NCI-H146 treated with DMSO at 0.1 percent for 48 hours (cell line): ENCODE data around the gene SLC44A1.

Source experiments
- DNase-seq: peaks from one replicate; lab custom pipeline; 2025; ENCODE audit not compliant: unreplicated experiment; lab: John Stamatoyannopoulos, UW

Gene SLC44A1

GRCh38 chr9:105244003-105244733, at the start of gene SLC44A1:
Gene SLC44A1 (plus strand): TSS chr9:105244651. CDS start chr9:105244869, 218 bp downstream.
- peak; percentile 73 for DNase-seq

DNA sequence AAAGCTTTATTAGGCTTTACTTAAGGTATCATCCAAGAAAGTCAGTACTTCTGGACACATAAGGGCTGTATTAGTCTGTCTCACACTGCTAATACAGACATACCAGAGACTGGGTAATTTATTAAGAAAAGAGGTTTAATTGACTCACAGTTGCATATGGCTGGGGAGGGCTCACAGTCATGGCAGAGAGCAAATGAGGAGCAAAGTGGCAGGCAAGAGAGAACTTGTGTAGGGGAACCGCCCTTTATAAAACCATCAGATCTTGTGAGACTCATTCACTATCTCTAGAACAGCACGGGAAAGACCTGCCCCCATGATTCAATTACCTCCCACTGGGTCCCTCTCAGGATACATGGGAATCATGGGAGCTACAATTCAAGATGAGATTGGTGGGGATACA, 49.2 kb upstream of the SLC44A1 start:
- no peak for DNase-seq

DNA sequence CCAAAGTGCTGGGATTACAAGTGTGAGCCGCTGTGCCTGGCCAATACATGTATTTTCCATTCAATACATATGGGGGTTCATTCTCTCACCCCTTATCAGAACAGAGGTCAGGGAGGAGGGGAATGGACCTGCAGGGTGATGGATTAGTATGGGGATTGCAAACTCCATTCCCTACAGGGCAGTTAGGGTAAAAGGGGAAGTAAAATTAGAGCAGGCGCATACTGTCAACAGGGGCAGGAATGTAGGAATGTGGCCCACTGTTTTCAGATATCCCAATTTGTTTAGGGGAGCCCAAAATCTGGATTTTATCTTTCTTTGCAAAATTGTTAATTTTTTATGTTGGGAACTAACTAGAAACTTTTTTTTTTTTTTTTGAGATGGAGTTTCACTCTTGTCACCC, 46.4 kb upstream of the SLC44A1 start:
- no peak for DNase-seq

GRCh38 chr9:105198865-105199264, 45.6 kb upstream of the SLC44A1 start:
- DNase-seq, result no peak

DNA sequence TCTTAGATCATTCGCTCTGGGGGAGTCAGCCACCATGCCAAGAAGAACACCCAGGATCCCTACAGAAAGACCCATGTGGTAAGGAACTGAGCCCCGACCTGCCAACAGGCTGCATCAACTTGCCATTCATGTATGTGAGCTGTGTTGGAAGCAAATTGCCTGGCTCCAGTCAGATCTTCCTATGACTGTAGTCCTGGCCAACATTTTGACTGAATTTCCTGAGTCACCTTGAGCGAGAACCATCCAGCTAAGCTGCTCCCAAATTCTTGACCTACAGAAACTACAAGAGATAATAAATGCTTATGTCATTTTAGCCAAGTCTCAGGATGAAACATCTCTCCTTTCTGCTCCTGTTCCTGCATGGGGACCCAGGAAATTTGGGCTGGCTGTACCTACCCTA, 40.0 kb upstream of the SLC44A1 start:
- no peak for DNase-seq

DNA sequence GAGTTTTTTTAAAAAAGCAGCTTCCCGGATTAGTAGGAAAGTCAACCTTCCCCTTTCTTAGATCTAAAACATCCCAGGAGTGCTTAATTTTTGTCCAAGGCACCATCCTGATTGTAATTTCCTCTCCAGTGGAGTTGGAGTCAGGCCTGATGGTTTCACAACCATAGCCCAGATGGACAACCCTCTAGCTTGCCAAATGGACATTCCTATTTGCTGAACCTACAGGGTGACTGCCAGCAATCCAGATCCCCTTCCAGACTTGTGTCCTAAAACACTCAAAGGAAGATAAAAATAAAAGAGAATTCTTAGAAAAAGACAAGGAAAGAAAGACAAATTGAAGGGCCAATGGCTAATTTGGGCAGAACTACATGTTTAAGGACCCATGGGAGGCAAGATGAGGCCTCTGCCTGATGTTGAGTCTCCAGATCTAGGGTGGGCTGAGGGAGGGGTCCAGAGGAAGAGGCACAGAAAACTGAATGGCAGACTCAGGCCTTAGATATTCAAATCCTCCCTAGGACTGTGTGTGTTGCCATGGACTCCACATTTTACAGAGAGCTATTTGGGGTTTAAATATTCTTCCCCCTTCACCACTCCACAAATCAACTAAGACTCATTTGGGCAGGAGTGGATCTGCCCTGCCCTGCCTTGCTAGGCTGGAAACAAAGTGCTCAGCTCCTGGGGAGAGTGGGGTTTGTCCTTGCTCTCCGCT, 38.5 kb upstream of the SLC44A1 start:
- no peak for DNase-seq

- DNase-seq, result no peak
Observed at GRCh38 chr9:105206496-105206820, 38.0 kb upstream of the SLC44A1 start.

DNA sequence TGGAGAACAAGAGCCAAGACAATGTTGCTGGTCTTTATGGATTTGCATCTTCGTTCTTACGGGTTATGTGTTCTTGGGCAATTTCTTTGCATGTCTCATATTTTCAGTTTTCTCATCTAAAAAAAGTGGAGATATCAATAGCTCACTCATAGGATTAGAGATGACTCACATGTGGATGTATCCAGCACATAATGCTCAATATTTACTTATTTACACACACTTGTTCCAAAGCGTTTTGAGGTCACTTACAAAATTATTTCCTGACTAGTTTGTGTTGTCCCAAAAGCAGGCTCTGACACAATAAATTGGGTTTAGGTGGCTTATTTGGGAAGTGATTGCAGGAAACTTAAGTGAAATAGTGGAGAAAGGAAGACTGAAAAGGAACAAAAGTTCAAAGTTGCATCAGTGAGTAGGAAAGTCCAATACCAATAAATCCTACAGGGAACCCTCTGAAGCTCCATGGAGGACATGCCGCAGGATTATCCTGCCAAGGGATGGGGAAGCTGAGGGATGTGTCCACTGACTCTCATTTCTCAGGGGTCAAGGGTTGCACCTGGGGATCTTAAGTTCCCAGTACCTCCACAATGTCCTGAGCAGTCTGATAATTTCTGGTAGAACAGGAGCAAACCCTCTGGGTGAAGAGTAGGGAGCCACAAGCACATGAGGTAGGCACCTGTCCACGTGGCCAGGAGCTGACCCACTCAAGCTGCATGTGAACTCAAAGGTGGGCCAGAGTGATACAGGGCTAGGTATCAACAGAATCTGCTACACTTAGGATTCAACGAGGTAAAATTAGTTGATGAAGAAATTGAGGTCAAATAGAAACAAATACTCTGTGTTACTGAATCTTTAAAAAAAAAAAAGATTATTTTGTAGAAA, 37.4 kb upstream of the SLC44A1 start:
- no peak for DNase-seq

GRCh38 chr9:105216440-105217178, 27.8 kb upstream of the SLC44A1 start:
- DNase-seq, result no peak

DNA sequence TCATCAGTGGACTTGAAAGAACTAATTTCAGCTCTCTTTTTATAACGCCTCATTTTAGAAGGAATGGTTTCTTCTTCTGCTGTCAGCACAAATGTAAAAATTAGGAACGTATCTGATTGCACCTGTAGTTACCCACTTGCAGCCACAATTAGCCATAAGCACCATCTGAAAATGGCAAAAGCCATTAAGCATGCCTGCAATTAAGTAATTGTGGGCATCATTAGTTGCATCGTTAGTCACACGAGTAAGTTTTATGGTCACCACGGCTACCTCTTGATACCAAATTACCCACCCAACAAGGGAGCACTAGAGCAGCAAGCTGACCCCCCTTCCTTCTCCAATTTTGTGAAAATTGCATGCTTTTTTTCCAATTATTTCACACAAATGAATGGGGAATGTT, 25.8 kb upstream of the SLC44A1 start:
- no peak for DNase-seq

DNA sequence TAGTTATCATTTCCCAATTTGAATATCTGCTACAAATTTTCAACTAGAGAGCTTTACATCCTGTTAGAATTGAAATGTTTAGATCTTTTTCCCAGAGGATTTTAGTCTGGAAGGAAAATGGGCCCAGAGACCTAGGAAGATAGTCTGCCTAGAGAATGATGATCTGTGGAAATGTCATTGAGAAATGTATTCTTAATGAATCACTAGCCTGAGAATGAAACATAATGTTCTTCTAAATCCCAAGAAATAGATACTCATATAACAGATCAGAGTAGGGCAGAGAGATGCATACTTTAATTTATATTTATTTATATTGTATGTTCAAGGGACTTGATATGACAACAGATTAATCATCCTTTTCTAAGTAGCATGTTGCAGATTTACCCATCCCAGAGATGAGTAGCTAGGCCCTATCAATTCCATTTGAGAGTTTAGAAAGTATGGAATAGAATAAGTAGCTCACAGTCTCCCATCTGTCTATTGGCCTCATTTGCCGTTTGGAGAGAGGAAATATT, 25.1 kb upstream of the SLC44A1 start:
- DNase-seq, result no peak

- DNase-seq, result no peak
Observed at GRCh38 chr9:105220451-105220850, 24.0 kb upstream of the SLC44A1 start.

DNA sequence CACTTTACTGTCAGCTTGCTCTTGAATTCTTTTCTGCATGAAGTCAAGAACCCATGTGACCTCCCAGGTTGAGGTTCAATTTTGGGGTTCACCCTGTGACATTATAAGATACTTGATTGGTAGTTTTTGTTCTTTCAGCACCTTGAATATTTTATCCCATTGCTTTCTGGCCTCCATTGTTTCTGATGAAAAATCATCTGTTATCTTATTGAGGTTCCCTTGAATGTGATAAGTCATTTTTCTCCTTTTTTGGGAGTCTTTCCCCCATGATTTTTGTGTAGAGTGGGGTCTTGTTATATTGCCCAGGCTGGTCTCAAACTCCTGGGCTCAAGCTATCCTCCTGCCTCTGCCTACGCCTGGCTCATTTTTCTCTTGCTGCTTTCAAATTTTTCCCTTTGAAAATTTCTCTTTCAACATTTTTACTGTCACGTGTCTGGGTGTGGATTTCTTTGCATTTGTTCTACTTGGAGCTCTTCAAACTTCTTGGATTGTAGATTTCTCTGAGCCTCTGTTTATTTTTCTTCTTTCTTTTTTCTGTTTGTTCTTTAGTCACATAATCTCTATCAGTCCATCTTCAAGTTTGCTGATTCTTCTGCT, 20.8 kb upstream of the SLC44A1 start:
- no peak for DNase-seq

GRCh38 chr9:105226055-105226454, 18.4 kb upstream of the SLC44A1 start:
- no peak for DNase-seq

- DNase-seq, result no peak
Observed at GRCh38 chr9:105232207-105232606, 12.2 kb upstream of the SLC44A1 start.

DNA sequence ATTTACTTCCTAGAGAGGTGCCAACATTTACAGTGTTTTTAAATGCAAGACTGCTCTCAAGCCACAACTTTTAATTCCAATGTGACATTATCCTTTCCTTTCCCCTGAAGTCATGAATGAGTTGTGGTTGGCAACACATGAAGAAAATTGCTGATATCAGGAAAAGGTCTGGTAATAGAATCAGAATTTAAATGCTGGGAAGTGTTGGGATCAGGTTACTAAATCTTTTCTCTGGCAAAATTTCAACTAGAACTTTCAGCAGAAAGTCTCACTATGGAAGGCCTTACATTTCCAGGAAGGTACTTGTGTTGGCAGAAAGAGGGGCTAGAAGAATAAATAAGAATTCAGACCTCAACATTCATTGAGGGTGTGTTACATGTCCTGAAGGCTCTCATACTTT, 10.6 kb upstream of the SLC44A1 start:
- no peak for DNase-seq

GRCh38 chr9:105236261-105236660, 8.2 kb upstream of the SLC44A1 start:
- DNase-seq, result no peak

DNA sequence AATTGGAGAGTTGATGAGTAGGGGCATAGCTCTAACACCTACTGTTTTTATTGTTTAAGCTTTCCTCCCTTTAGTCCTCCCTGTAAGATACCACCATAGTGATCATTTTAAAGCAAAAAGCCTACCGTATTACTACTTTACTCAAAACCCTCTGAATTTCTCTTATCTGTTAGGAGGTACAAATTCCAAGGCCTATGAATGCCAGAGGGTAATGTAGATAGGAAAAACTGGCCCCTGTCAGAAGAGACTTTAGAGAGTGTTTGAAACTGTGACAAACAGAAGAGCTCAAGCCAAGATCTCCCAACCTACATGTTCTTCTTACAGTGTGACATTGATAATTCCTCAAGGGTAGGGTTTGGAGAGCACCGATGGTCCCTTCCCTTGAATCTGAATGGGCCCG, 7.2 kb upstream of the SLC44A1 start:
- DNase-seq, result no peak

- DNase-seq, result no peak
Observed at GRCh38 chr9:105238302-105238701, 6.1 kb upstream of the SLC44A1 start.

- DNase-seq, result no peak
Observed at GRCh38 chr9:105241356-105242043, 3.0 kb upstream of the SLC44A1 start.
